ENCODE data around the gene CPNE5. TPM values are rescaled to one million over a fixed set of nuclear protein-coding genes. Genes with fewer than 3 reads are reported as not detected.

The CPNE5 gene
- total and polyA plus RNA-seq, 9 of the 15 experiments (the other 6 are each of a cell fraction or from before 2014, with no cell fraction given), result 0.14 to 1.0 (median 0.46) TPM; not detected in 2

DNA sequence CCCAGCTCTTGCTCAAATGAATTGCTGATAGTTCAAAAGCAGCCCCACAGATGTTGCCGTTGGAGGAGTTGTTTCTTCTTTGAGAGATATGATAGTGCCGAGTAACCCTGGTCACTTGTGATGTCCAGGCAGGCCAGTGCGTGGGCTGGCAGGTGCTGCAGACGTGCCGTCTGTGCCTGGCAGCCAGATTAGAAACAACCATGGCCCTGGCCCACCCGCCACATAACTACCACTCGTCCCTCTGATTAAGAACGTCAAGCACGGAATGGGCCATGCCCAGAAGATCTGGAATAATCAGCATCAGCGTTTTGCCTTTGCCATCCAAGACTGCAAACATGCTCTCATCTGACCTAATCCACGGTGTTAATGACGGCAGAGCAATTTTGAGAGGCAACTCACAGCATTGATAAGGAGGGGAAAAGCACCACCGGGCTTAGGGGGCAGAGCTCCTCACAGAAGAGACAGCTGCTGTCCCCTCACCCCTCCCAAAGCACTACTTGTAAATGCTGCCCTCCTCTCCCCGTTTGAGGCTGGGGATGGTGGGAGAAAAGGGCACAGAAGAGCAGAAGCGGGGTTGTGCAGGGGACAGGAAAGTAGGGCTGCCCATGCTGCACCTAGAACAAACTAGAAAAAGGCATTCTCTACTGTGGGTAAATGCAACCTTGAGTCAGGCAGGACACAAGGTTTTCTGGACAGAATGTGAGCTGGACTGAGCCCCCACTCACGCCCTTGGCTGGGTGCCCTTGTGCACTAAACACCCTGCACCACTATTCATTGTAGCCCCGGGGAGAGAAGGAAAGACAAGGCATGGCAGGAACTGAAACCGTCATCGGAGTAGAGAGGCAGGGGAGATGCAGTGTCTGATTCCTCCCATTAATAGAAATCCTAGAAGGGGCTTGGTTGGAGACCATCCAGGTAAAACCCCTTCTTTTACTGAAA is 5.3 kb upstream of the CPNE5 start:
- Histone ChIP-seq H4K20me1 (replicated peaks; ENCODE audit: control insufficient read depth, insufficient read depth, low read length) (no peaks in the 10 kb centered on the region), H3K27me3 (ENCODE audit: control insufficient read depth in 2 of 2, insufficient read depth in 2 of 2, low read length in 2 of 2) (no peaks in the 10 kb centered on the region), H3K4me2 (ENCODE audit: insufficient read depth, low read length) (no peak overlapping the region), H3K4me1 (replicated peaks in 1 of 2; ENCODE audit: control insufficient read depth in 2 of 2, insufficient read depth in 2 of 2, low read length in 2 of 2) (peaks cover 42 to 51% of the 10 kb centered on the region in 2 experiments), H3K36me3 (ENCODE audit: control insufficient read depth, insufficient read depth, low read length) (no peaks in the 10 kb centered on the region), H3K4me3 (no peak overlapping the region), H3K9me3 (replicated peaks; ENCODE audit: control insufficient read depth, insufficient read depth, low read depth, low read length) (no peaks in the 10 kb centered on the region), H3K9ac (ENCODE audit: insufficient read depth in 1 of 2, low read depth in 2 of 2, low read length in 2 of 2) (peak overlapping the region in 1 of 2 experiments; percentile 59; a peak in 2 of 4 replicates), H3K27ac (ENCODE audit: extremely low read depth, low read depth, low read length) (no peak overlapping the region), H2AFZ (ENCODE audit: low read depth, low read length) (no peak overlapping the region), H3K9me1 (ENCODE audit: control insufficient read depth, insufficient read depth, low read length) (peaks cover 3% of the 10 kb centered on the region), H3K79me2 (ENCODE audit: control insufficient read depth, insufficient read depth, low read length) (no peaks in the 10 kb centered on the region)
- TF ChIP-seq CBFA2T2 (conservative IDR thresholded peaks at IDR 0.05) (peak; percentile 61), KLF1 (tag; IDR thresholded peaks at IDR 0.05) (no peak), ARID1B (IDR thresholded peaks at IDR 0.05) (peak; percentile 30; the same call in 1 of the 2 replicates), MTA3 (IDR thresholded peaks at IDR 0.05; ENCODE audit: borderline replicate concordance) (0 out of 2 replicates have a peak, but pooled peaks have one; percentile 28), MTA2 (IDR thresholded peaks at IDR 0.05; ENCODE audit: low read depth) (0 out of 2 replicates have a peak, but pooled peaks have one; percentile 6), EGR1 (conservative IDR thresholded peaks at IDR 0.05) (peak; percentile 81), TAL1 (IDR thresholded peaks at IDR 0.05) (peak; percentile 13; the same call in 1 of the 2 replicates), SMAD4 (CRISPR knock-in tag; conservative IDR thresholded peaks at IDR 0.05) (peak; percentile 47; the same call in 1 of the 2 replicates), MEF2D (tag; conservative IDR thresholded peaks at IDR 0.05; ENCODE audit: low read depth) (no peak), CXXC5 (CRISPR knock-in tag; IDR thresholded peaks at IDR 0.05) (0 out of 2 replicates have a peak, but pooled peaks have one; percentile 30), ATF1 (CRISPR knock-in tag; IDR thresholded peaks at IDR 0.05) (no peak), ATF1 (tag; IDR thresholded peaks at IDR 0.05) (peak; percentile 42; the same call in 1 of the 2 replicates), BHLHE40 (IDR thresholded peaks at IDR 0.05; ENCODE audit: low read length) (peak; percentile 78), TCF3 (CRISPR knock-in tag; IDR thresholded peaks at IDR 0.05) (0 out of 2 replicates have a peak, but pooled peaks have one; percentile 11), ZNF316 (IDR thresholded peaks at IDR 0.05) (peak; percentile 25; the same call in 1 of the 2 replicates), CBFA2T3 (IDR thresholded peaks at IDR 0.05) (peak; percentile 75), CC2D1A (IDR thresholded peaks at IDR 0.05) (no peak), CSDE1 (IDR thresholded peaks at IDR 0.05) (no peak)
- TF ChIP-seq, protein P1, sequence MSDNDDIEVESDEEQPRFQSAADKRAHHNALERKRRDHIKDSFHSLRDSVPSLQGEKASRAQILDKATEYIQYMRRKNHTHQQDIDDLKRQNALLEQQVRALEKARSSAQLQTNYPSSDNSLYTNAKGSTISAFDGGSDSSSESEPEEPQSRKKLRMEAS (CRISPR knock-in tag; IDR thresholded peaks at IDR 0.05), result 0 out of 2 replicates have a peak, but pooled peaks have one; percentile 13
- 22% methylated on average over 19 of the region's 19 CpGs for WGBS (ENCODE audit: insufficient coverage, low coverage, missing lambda C conversion rate)
- intact Hi-C loops (cut with micrococcal nuclease), result no loop called here
- ChIA-PET POLR2A (interaction anchor here (1.0 to 2.0 kb wide), 3 partner anchors 8 to 33 kb away, joined by 4 to 12 read pairs (median 7); no protein-coding TSS in a partner anchor), CTCF (ENCODE audit: low intra/inter-chr PET ratio) (no interaction called here)
- in situ Hi-C loops (cut with MboI), result no loop called here
- ATAC-seq (no peak), DNase-seq (ENCODE audit: extremely low read depth in 1 of 4, low spot score in 3 of 4) (no peak), FAIRE-seq (no peak)
- BruUV-seq (replicated peaks), result no TSS peak
